AG20443 (cell line): ENCODE results near the gene MATK.

Source experiments
- DNase-seq: peaks from one replicate; pipeline ENCODE4 v3.0.0; 2012; ENCODE audit warnings: low spot score, mixed read lengths

The MATK gene

DNA sequence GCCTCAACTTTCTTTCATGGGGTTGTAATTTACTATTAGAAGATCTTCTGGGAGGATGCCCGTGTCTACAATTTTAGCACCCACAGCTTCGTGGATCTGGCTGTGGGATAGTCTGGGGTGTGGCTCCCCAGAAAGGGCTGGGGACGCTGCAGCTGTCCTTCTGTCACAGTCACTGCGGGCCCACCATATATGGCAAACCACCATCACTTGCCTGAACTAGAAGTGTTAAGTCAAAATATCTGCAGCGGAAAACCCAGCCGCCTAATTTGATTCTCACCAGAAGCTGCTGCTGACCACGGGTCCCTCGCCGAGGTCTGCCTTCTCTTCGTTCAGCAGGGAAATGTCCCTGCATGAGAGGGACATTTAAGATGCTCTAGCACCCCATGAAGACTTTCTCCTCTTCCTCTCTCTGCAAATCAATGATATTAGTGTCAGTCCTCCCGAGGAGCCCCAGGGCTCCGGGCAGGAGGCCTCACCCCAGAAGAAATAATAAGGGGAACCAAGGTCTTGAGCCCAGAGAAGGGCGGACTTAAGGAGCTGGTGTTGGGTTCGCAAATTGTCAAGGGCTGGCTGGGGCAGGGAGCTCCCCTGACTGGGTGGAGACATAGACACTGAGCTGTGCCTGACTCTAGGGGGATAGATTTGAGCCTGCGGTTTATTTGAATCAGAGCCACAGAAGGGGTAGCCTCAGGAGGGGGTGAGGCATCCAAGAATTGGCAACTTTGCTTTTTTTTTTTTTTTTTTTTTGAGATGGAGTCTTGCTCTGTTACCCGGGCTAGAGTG is 3.0 kb upstream of the MATK start:
- DNase-seq = no peak

DNA sequence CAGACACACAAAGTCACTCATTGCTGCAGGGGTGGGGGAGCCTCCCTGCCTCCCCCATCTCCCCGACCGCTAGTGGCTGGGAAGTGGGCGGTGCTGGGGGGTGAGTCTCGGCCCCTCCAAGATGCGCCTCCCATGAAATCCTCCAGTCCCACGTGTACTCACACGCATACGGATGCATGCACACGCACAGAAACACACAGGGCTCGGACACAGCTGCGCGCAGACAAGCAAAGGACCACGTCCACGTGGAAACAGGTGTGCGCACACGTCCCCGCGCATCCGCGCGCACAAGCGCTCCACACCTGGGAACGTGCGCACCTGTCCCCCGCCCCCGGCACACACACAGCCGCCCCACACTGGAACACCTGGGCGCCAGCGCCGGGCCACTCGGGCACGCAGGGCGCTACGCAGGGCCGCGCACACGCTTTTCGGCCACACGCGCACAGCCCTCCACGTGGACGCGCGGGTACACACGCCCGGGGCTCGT is 687 bp downstream of the MATK start:
- no peak for DNase-seq

DNA sequence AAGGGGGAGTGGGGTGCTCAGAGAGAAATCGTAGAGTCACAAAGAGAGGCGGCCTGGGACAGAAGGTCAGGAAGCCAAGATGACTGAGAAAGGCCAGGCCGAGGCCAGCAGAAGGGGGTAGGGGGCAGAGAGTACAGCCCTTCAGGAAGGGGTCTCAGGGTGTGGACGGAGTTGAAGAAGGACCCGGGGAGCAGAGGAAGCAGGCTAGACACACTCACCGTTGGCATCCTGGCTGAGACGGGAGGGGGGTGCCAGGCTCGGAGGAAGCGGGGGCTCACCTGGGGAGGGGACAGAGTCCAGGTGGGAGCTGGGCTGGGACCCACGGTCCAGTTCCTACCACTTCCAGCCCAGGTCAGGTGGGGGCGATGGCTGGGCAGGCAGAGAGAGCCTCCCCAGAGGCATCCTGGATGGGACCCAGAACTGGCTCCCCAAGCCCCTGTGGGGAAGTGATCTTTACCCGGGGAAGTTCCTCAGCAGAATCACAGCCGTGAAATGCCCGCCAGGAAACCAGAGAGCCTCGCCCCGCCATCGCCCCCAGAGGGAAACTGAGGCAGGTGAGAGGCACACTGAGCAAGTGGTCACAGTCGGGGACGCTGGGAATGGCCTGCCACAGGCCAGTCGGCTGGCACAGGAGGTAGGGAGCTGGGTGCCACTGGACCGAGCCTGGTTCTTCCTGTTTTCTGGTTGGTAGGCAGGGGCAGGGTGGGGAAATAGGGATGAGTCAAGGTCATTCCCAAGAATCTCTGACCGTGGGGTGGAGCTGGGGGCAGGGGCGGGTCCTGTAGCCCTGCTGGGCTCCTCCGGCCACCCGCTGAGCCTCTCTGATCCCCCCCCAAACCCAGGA is 1.4 kb downstream of the MATK start:
- peak; percentile 48 for DNase-seq

DNA sequence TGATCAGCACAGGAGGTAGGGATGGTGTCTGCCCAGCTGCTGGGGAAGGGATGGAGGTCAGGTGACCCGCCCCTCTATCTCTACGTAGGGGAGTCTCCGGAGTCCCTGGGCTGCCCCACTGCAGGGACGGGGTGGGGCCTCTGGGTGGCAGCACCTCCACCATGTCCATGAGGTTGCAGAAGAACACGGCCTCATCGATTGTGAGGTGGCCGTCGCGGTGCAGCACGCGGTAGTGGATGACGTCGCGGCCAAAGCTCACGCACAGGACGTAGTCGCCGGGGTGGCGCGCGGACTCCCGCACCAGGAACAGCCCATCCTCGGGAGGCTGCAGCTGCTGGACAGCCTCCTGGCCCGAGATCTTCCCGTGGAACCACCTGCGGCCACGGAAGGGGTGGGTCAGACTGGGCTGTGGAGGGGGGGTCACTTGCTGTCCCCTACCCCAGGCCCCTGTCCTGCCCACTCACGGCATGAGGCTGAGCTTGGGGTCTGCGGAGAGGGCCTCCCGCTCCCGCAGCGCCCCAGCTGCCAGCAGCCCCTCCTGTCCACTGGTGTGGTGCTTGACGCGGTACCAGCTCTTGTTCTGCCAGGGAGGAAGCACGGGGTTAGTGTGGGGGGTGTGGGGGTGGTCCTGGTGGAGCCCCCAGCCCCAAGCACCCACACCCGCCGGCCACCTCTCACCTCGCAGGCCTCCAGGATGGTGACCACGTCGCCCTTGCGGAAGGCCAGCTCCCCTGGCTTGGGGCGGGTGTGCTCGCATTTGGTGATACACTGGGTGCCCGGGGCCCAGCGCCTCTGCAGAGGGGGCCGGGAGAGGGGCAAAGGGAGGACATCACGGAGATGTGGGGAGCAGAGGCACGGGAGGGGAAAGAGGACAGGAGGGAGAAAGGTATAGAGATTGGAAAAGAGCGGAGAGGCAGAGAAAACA is 2.3 kb downstream of the MATK start:
- DNase-seq = peak; percentile 35

DNA sequence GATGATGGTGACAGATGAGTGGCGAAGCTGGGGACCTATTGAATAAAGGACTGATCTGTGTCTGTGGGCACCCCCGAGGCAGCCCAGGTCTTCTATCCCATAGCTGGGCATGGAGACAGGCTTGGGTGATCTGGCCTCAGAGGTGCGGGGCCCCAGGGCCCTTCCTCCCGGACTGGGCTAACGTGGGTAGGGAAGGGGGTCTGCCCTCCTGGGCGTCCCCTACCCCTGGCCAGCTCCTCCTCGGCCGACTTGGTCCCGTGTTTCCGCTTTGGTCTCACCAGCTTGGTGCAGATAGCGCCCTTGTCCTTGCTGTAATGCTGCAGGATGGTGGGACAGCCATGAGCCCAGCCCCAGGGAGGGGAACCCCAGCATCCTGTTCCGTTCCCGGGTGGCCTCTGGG is 3.3 kb downstream of the MATK start:
- DNase-seq = no peak

DNA sequence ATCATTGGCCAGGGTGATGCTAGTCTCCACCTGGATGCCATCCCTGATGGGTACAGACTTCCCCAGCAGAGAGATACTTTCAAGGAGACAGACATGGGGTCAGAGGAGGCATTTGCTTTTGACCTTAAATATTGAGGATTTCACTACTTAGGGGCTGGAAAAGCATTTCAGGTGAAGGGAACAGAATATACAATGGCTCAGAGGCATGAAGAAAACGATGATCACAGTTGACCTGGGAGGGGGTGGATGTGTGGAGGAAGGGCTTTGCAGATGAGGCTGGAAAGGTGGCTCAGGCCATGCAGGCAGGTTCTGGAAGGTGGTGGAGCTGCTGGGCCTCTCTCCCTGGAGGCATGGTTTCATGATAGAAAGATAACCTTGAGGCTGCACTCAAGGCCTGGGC is 3.9 kb downstream of the MATK start:
- no peak for DNase-seq

DNA sequence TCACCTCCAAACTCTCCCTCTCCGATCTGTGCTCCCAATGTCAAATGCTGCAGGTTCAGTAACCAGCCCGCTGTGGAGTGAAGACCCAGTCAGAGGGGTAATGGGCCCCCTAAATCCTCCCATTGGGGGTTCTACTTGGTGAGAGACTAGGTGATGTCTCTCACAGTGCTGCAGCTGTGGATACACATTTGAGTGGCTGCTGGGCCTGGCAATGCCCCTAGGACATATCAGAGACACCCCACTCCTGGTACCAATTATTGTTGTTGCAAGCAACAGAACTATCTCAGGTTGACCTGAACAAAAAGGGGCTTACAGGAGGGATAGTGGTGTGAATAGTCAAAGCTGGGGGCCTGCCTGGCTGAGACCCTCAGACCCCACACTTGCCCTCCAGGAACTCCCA is 4.6 kb downstream of the MATK start:
- no peak for DNase-seq

DNA sequence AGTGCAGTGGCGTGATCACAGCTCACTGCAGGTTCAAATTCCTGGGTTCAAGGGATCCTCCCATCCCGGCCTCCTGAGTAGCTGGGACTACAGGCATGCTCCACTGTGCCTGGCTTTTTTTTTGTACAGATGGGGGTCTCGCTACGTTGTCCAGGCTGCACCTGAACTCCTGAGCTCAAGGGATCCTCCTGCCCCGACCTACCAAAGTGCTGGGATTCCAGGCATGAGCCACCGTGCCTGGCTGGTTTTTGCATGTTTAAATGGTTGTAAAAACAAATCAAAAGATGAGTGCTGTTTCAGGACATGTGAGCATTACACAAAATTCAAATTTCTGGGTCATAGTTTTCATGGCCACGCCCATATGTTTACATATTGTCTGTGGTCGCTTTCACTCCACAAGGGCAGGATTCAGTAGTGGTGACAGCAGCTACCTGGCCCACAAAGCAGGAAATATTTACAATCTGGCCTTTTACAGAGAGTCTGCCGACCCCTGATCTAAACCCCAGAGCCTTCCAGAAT is 5.3 kb downstream of the MATK start:
- DNase-seq = no peak

DNA sequence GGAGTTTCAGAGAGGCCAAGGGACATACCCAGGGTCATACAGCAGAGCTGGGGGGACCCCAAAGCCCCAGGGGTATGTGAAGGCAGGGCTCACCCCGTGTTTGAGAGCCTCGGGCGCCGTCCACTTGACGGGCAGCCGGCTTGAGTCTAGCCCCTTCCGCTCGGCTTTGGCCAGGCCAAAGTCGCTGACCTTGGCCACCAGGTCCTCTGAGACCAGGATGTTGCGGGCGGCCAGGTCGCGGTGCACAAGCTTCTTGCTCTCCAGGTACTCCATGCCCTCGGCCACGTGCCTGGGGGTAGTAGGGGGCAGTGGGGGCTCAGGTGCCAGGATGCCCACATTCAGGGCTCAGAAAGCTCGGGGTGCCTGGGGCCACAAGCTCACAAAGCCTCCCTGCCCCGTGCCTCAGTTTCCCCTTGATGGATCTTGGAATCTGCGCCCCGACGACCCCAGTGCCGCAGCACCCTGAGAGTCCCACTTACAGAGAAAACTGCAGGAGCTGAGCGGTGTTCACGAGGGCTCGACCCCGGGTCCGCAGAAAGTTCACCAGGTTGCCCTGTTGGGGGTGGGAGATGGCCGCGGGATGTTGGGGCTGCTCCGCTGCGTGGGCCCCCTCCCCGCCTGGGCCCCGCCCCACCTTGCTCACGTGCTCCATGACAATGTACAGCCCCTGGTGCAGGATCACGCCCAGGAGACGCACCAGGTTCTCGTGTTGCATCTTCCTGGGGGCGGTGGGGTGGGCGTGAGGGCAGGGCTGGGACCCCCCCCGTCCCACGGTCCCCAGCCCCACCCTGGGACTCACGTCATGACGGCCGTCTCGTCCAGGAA is 7.1 kb downstream of the MATK start:
- no peak for DNase-seq

DNA sequence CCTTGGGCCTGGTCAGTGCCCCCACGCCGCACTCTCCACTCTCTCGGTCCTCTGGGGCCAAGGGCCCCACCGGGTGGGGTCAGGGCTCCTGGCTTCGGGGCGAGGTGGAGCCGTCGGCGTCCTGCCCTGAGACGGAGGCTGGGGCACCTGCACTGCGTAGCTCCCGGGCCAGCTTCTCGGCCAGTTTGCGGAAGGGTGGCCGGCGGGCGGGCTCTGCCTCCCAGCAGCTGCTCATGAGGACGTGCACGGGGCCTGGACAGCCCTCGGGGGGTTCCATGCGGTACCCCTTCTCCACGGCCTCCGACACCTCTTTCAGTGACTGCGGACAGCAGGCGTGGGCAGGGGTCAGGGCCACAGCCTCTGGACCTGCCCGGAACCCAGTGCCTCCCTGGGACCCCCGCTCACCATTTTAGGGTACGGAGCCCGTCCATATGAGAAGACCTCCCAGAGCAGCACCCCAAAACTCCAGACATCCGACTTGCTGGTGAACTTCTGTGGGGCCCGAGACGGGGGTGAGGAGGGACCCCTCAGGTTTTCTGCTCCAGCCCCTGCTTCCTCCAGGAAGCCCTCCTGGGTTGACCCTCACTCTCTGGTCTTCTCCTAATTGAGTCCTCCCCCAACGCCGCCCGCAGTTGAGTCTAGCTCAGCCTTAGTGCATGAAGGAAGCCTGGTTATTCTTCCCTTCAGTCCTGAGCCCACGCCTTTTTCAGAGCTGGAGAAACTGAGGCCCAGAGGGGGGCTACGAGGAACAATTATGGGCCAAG is 7.9 kb downstream of the MATK start:
- DNase-seq = no peak

DNA sequence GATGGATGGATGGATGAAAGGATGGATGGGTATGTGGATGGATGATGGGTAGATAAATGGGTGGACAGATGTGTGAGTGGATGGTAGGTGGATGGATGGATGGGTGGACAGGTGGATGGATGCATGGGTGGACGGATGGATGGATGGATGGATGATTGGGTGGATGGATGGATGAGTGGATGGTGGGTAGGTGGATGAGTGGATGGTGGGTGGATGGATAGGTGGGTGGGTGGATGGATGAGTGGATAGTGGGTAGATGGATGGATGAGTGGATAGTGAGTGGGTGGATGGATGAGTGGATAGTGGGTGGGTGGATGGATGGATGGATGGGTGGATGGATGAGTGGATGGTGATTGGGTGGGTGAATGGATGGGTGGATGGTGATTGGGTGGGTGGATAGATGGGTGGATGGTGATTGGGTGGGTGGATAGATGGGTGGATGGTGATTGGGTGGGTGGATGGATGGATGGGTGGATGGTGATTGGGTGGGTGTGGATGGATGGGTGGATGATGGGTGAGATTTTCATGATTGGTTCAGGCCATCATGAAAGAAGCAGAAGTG is 9.6 kb downstream of the MATK start:
- DNase-seq = no peak

DNA sequence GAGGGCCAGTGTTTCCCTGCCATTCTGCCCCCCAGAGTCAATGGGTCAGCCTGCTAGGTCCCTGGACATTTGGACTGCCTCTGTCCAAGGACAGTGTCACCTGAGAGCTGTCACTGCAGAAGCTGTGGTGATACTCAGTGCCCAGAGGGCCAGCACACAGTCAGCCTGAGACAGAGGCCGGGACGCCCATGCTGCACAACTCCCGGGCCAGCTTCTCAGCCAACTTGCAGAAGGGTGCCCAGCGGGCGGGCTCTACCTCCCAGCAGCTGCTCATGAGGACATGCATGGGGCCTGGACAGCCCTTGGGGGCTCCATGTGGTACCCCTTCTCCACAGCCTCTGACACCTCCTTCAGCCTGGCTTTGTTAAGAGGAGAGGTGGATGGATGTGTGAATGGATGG is 10.3 kb downstream of the MATK start:
- no peak for DNase-seq

DNA sequence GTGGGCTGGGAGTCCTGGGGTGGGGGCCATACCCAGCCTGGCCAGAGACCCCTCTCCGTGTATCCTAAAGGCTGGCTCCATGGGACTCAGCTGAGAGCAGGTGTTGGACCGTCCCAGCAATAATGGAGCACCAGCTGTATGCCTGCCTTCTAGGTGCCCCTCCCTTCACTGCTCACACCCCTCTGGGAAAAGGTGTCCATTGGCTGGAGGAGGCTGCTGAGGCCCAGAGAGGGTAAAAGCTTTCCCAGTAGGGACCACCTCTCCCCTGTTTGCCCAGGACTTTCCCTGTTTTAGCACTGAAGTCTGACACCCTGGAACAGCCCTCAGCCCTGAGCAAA is 10.8 kb downstream of the MATK start:
- DNase-seq = no peak

DNA sequence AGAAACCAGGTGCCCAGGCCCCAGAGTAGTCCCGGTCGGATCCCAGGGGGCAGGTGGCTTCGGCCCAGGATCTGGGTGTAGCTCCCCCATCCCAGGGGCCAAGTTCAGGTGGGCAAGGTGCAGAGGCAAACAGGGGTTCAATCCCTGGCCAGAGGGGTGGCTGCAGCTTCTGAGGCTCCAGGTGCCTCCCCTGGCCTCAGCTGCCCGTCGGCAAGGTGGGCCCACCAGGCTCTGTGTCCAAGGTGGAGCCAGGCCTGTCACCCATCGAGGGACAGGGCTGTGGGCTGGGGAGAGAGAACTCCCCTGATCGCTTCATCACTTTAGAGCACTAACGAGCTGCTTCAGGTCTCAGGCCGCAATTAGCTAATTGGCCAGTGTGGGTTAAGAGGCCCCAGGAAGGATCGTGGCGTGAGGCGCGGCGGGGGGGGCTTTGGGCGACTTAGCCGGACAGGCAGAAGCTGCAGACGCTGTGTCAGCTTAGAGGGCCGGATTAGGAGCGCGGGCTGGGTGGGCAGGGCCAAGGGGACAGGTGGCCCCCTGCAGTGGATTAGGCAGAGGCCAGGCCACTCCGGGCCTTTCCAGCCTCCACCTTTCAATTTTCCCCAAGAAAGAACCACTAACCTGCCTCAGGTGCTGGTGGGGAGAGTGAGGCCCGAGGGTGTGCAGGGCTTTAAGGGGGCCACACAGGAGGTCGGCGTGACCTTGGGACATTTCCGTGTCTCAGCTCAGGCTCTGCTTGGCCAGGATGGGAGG is 11.4 kb downstream of the MATK start:
- DNase-seq = no peak

DNA sequence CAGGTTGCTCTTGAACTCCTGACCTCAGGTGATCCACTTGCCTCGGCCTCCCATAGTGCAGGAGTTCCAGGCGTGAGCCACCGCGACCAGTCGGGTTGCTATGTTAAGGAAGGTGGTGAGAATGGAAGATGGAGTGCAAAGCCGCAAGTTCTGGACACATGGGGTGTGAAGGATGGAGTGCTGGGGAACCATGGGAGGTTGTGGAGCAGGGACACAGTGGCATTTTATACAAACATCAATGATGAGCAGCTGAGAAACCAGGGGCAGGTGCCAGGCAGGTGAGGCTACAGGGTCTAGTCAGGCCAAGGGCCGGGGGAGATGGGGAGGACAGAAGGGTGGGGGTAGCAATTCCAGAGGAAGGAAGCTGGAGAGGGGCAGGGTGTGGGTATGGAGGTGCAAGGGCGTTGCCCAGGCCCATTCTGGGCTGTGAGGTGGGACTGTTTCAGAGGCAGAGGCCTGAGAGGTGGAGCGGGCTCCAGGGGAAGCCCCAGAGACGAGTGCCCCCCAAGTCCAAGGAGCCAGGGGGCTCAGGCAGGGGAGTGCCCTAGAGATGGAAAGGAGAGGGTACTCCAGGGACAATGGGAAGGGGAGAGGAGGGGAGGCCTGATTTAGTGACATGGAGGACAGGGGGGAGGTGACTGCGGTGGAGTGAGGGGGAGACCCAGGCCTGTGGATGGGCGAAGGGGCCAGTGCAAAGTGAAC is 12.2 kb downstream of the MATK start:
- DNase-seq = no peak

DNA sequence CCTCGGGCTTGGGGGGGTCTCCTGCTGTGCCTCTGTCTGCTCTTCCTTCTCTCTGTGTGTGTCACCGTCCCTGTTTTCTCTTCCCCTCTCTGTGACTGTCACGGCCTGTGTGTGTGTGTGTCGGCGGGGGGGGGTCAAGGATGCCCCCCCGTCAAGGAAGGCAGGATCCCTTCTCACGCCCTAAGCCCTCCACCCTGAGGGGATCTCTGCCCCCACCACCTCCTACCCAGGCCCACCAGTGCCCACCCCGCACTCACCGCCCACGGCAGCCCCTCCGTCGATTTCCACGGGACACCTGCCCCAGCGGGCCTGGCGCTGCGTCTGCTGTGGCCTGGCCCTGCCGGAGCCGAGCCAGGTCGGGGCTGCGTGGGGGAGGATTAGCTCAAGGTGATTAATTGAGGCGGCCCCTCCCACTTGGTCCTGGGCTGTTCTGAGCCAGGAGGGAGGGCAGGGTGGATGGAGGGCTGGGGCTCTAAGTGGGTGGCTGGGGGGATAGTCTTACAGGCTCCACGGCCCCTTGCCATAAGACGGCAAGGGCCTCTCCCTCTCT is 14.2 kb downstream of the MATK start, which contains the start of gene RAX2:
RAX2 (minus strand) TSS at position 323 of the 550 bp plus-strand sequence. CDS start 486 bp downstream, outside the sequence.
- no peak for DNase-seq

DNA sequence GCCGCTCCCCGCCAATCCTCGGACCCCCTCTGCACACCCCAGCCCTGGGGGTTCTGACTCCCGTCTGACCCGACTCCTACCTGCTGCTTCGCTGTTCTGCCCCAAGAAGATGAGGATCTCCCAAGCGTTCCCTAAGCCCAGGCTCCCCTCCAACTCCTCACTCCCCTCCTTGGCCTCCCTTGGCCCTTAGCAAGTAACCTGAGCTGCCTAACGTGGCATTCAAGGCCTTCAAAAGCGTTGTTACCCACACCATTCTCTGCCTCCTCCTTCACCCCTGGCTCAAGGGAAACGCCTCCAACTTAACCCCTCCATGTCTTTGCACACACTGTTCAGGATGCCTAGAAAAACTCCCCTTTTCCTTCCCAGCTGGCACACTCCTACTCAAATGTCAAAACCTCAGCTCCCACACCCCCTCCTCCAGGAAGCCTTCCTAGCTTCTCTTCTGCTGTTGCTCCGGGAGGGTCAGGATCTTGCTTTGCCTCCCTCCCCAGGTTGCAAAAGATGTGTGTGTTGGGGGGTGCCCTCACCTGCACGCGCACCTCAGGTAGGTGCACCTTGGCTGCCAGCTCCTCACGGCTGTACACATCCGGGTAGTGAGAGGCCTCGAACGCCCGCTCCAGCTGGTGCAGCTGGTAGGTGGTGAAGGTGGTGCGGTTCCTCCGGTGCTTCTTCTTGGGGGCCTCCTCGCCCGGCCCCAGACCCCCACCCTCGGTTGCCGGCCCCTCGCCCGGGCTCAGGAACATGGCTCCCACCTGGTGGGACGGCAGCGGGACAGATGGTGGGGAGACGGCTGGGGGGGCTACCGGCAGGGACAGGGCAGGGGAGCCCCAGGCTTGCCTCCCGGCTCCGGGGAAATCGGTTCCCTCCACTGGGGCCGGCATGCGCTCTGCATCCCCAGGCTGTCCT is 14.9 kb downstream of the MATK start:
- no peak for DNase-seq
